Neuronal stem cell (in vitro differentiated cells): ENCODE measurements around the gene HID1.

Source experiments
- DNase-seq: peaks from one replicate; pipeline ENCODE4 v3.0.0-alpha.2; 2013; ENCODE audit warnings: low spot score
- H2AFZ ChIP-seq: one replicate; pipeline ENCODE4 v1.6.1; 2013; ENCODE audit warnings: mild to moderate bottlenecking, low read length, inconsistent platforms
- H2AK5ac ChIP-seq: 2 replicates; pipeline ENCODE4 v1.6.1; 2013; ENCODE audit warnings: low read depth, mild to moderate bottlenecking, inconsistent platforms, low read length, moderate library complexity, mixed read lengths
- H2BK120ac ChIP-seq: 2 replicates; pipeline ENCODE4 v1.6.1; 2013; ENCODE audit warnings: low read depth, mild to moderate bottlenecking, inconsistent platforms, low read length, moderate library complexity, mixed read lengths
- H2BK12ac ChIP-seq: one replicate; pipeline ENCODE4 v1.6.1; 2013; ENCODE audit warnings: low read length, inconsistent platforms
- H2BK15ac ChIP-seq: 2 replicates; pipeline ENCODE4 v1.6.1; 2013; ENCODE audit warnings: mild to moderate bottlenecking, low read length, inconsistent platforms, mixed read lengths
- H2BK5ac ChIP-seq: one replicate; pipeline ENCODE4 v1.6.1; 2013; ENCODE audit warnings: inconsistent platforms, mild to moderate bottlenecking, low read length, moderate library complexity
- H3K14ac ChIP-seq: one replicate; pipeline ENCODE4 v1.6.1; 2013; ENCODE audit warnings: low read length, inconsistent platforms
- H3K18ac ChIP-seq: 2 replicates; pipeline ENCODE4 v1.6.1; 2013; ENCODE audit warnings: low read length, inconsistent platforms
- H3K23ac ChIP-seq: 2 replicates; pipeline ENCODE4 v1.6.1; 2013; ENCODE audit warnings: low read depth, mild to moderate bottlenecking, mixed read lengths, low read length, inconsistent platforms; ENCODE audit not compliant: poor library complexity
- H3K27ac ChIP-seq: replicated peaks from 3 replicates; pipeline ENCODE4 v1.5.1; 2013; ENCODE audit warnings: low read length, inconsistent platforms
- H3K27me3 ChIP-seq, 3 experiments: 2 replicates each; pipeline ENCODE4 v1.6.1; 2013; ENCODE audit warnings: low read length in 3 of 3, mild to moderate bottlenecking in 2 of 3, inconsistent platforms in 1 of 3, low read depth in 1 of 3, mixed read lengths in 1 of 3, moderate library complexity in 1 of 3; ENCODE audit not compliant: control insufficient read depth in 3 of 3, insufficient read depth in 3 of 3
- H3K36me3 ChIP-seq, 2 donors: replicated peaks in 1 of 2; 2 replicates each; pipeline ENCODE4 v1.6.1; 2013; ENCODE audit warnings: low read length in 2 of 2; ENCODE audit not compliant: control insufficient read depth in 2 of 2, insufficient read depth in 2 of 2
- H3K4ac ChIP-seq: 2 replicates; pipeline ENCODE4 v1.6.1; 2013; ENCODE audit warnings: inconsistent platforms, mild to moderate bottlenecking, low read length, moderate library complexity
- H3K4me1 ChIP-seq, 2 donors: 1 replicate in 1 of 2; 2 replicates in 1 of 2; pipeline ENCODE4 v1.6.1; 2013; ENCODE audit warnings: low read length in 2 of 2, low read depth in 1 of 2; ENCODE audit not compliant: control insufficient read depth in 2 of 2, insufficient read depth in 1 of 2
- H3K4me2 ChIP-seq: one replicate; pipeline ENCODE4 v1.6.1; 2013; ENCODE audit warnings: mild to moderate bottlenecking, low read length, inconsistent platforms; ENCODE audit not compliant: insufficient read depth, poor library complexity, severe bottlenecking
- H3K4me3 ChIP-seq, 2 donors: 2 replicates each; pipeline ENCODE4 v1.5.1; 2013; ENCODE audit warnings: low read length in 2 of 2, mild to moderate bottlenecking in 2 of 2, inconsistent platforms in 1 of 2, moderate library complexity in 1 of 2
- H3K79me1 ChIP-seq: one replicate; pipeline ENCODE4 v1.6.1; 2013; ENCODE audit warnings: low read depth, mild to moderate bottlenecking, inconsistent platforms, low read length, moderate library complexity
- H3K9ac ChIP-seq: one replicate; pipeline ENCODE4 v1.6.1; 2013; ENCODE audit warnings: mild to moderate bottlenecking, low read depth, low read length, inconsistent platforms; ENCODE audit not compliant: poor library complexity
- H3K9me3 ChIP-seq, 2 donors: replicated peaks in 1 of 2; 2 replicates each; pipeline versions ENCODE3 to v1.6.1; 2013; ENCODE audit warnings: low read length in 2 of 2, mild to moderate bottlenecking in 2 of 2, inconsistent platforms in 1 of 2, low read depth in 1 of 2, mixed read lengths in 1 of 2, moderate library complexity in 1 of 2; ENCODE audit not compliant: control insufficient read depth in 2 of 2, insufficient read depth in 1 of 2
- H4K8ac ChIP-seq: one replicate; pipeline ENCODE4 v1.6.1; 2013; ENCODE audit warnings: low read depth, mild to moderate bottlenecking, inconsistent platforms, low read length, moderate library complexity
- H4K91ac ChIP-seq: one replicate; pipeline ENCODE4 v1.6.1; 2013; ENCODE audit warnings: low read length, low read depth, mild to moderate bottlenecking, inconsistent platforms; ENCODE audit not compliant: poor library complexity
- WGBS, 2 donors: extraction: QIAGEN DNeasy Blood & Tissue Kit; methylation state at CpG; one replicate each; pipeline ENCODE4 v1.1.7; 2013; ENCODE audit warnings: missing lambda C conversion rate in 2 of 2, mixed read lengths in 1 of 2; ENCODE audit not compliant: insufficient read length in 2 of 2, insufficient replicate concordance in 1 of 2; ENCODE audit errors: extremely low coverage in 2 of 2; 5-methylcytosine and 5-hydroxymethylcytosine counted together

HID1 gene

GRCh38 chr17:74922694-74923537 lies 49.6 kb downstream of the HID1 start, which contains the start of gene USH1G:
Gene USH1G (minus strand): TSS chr17:74923255. CDS start chr17:74923073, 182 bp downstream.
- H3K18ac ChIP-seq = peak within 1 kb of the TSS; percentile 90
- peak within 1 kb of the TSS; percentile 32 for H3K23ac ChIP-seq
- no CpG with 5 or more reads among the region's 57 CpGs for WGBS, 2 donors
- H2BK120ac ChIP-seq = peak within 1 kb of the TSS; percentile 87
- H3K9ac ChIP-seq = peak within 1 kb of the TSS; percentile 60
- no peak for DNase-seq
- no peak within 1 kb of the TSS for H3K4ac ChIP-seq
- H2BK15ac ChIP-seq = peak within 1 kb of the TSS; percentile 85
- peak within 1 kb of the TSS; percentile 96 for H2AK5ac ChIP-seq
- peak within 1 kb of the TSS; percentile 11 for H2BK5ac ChIP-seq
- peak within 1 kb of the TSS; percentile 73 for H3K4me2 ChIP-seq
- H4K8ac ChIP-seq = no peak within 1 kb of the TSS
- H3K4me1 ChIP-seq = peaks cover 7 to 15% of the 10 kb centered on the region in 2 donors
- H3K9me3 ChIP-seq = peaks cover 0 to 3% of the 10 kb centered on the region in 2 donors
- H3K27me3 ChIP-seq = peaks cover 22 to 90% (median 56%) of the 10 kb centered on the region in 3 experiments
- H3K14ac ChIP-seq = peak within 1 kb of the TSS; percentile 51
- H2BK12ac ChIP-seq = no peak within 1 kb of the TSS
- no peak within 1 kb of the TSS for H3K27ac ChIP-seq
- H2AFZ ChIP-seq = peak within 1 kb of the TSS; percentile 82
- H3K4me3 ChIP-seq = peak within 1 kb of the TSS; percentile 18 to 73
- H3K79me1 ChIP-seq = peaks cover 6% of the 10 kb centered on the region
- H4K91ac ChIP-seq = no peak within 1 kb of the TSS
- H3K36me3 ChIP-seq = no peaks in the 10 kb centered on the region

GRCh38 chr17:74922172-74922571 lies 50.4 kb downstream of the HID1 start:
- no peak overlapping the region for H3K27ac ChIP-seq
- H3K14ac ChIP-seq = no peak overlapping the region
- peaks cover 22 to 83% (median 52%) of the 10 kb centered on the region in 3 experiments for H3K27me3 ChIP-seq
- no peak overlapping the region for H3K4me3 ChIP-seq
- peak overlapping the region; percentile 73 for H3K4me2 ChIP-seq
- peak overlapping the region; percentile 96 for H2AK5ac ChIP-seq
- H3K4me1 ChIP-seq = peaks cover 7 to 15% of the 10 kb centered on the region in 2 donors
- peak overlapping the region; percentile 11 for H2BK5ac ChIP-seq
- H4K91ac ChIP-seq = no peak overlapping the region
- no peaks in the 10 kb centered on the region for H3K36me3 ChIP-seq
- H2BK120ac ChIP-seq = peak overlapping the region; percentile 87
- H4K8ac ChIP-seq = no peak overlapping the region
- no peak overlapping the region for H3K18ac ChIP-seq
- H2BK15ac ChIP-seq = peak overlapping the region; percentile 85
- peaks cover 0 to 3% of the 10 kb centered on the region in 2 donors for H3K9me3 ChIP-seq
- DNase-seq = no peak
- no peak overlapping the region for H2AFZ ChIP-seq
- H3K4ac ChIP-seq = no peak overlapping the region
- no peak overlapping the region for H3K23ac ChIP-seq
- peaks cover 6% of the 10 kb centered on the region for H3K79me1 ChIP-seq
- no peak overlapping the region for H2BK12ac ChIP-seq
- WGBS, 2 donors = no CpG with 5 or more reads among the region's 6 CpGs
- no peak overlapping the region for H3K9ac ChIP-seq

DNA sequence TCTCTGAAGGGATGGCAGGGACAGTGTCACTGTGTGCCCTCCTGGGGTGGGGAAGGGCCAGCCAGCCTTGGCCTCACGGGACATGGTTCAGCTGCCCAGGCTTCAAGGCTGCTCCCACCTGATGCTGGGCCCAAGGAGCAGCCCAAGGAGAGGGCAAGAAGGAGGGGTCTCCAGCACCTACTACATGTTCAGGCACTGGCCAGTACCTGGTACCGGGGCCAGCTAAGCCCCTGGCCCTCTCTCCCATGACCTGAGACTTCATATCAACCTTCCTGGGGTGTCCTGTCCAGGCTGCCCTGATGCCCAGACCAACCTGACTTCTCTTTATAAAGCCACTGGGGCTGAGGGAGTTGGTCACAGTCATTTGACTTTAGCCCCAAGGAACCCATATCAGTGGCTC lies 50.8 kb downstream of the HID1 start:
- Histone ChIP-seq H3K23ac (peak overlapping the region; percentile 73), H2AK5ac (peak overlapping the region; percentile 96), H2BK12ac (peak overlapping the region; percentile 73), H2BK5ac (peak overlapping the region; percentile 87), H4K91ac (no peak overlapping the region), H4K8ac (no peak overlapping the region), H3K14ac (no peak overlapping the region), H3K18ac (peak overlapping the region; percentile 91), H2BK120ac (peak overlapping the region; percentile 47), H2BK15ac (peak overlapping the region; percentile 89), H3K27me3 (peaks cover 22 to 78% (median 48%) of the 10 kb centered on the region in 3 experiments), H3K9me3 (peaks cover 3% of the 10 kb centered on the region in 2 donors), H3K4me3 (no peak overlapping the region), H3K36me3 (no peaks in the 10 kb centered on the region), H3K9ac (no peak overlapping the region), H3K4me2 (no peak overlapping the region), H3K4me1 (peaks cover 9 to 15% of the 10 kb centered on the region in 2 donors), H3K79me1 (peaks cover 6% of the 10 kb centered on the region), H2AFZ (no peak overlapping the region), H3K4ac (peak overlapping the region; percentile 84), H3K27ac (no peak overlapping the region)
- no peak for DNase-seq
- WGBS, 2 donors = no CpG with 5 or more reads among the region's 2 CpGs

GRCh38 chr17:74921026-74921681 lies 51.4 kb downstream of the HID1 start:
- peak overlapping the region; percentile 89 for H2BK15ac ChIP-seq
- H3K27me3 ChIP-seq = peaks cover 22 to 73% (median 45%) of the 10 kb centered on the region in 3 experiments
- no peak overlapping the region for H4K91ac ChIP-seq
- H2BK120ac ChIP-seq = peak overlapping the region; percentile 47
- peak overlapping the region; percentile 81 for H2AFZ ChIP-seq
- no peak overlapping the region for H3K27ac ChIP-seq
- H2BK5ac ChIP-seq = peak overlapping the region; percentile 87
- peak overlapping the region; percentile 84 for H3K4ac ChIP-seq
- peak overlapping the region; percentile 91 for H3K18ac ChIP-seq
- H4K8ac ChIP-seq = no peak overlapping the region
- no peaks in the 10 kb centered on the region for H3K36me3 ChIP-seq
- H3K4me2 ChIP-seq = no peak overlapping the region
- H2AK5ac ChIP-seq = peak overlapping the region; percentile 96
- H3K4me3 ChIP-seq = no peak overlapping the region
- H3K23ac ChIP-seq = peak overlapping the region; percentile 73
- peaks cover 6% of the 10 kb centered on the region for H3K79me1 ChIP-seq
- H3K9ac ChIP-seq = peak overlapping the region; percentile 60
- H3K9me3 ChIP-seq = peaks cover 3% of the 10 kb centered on the region in 2 donors
- peaks cover 10 to 15% of the 10 kb centered on the region in 2 donors for H3K4me1 ChIP-seq
- peak overlapping the region; percentile 73 for H2BK12ac ChIP-seq
- no CpG with 5 or more reads among the region's 19 CpGs for WGBS, 2 donors
- H3K14ac ChIP-seq = no peak overlapping the region
- DNase-seq = no peak
